HG03520 (cell line): Measurements from ENCODE around the gene SPINT3.

Experiments
- ATAC-seq: cut with Tn5 transposase; IDR thresholded peaks from one replicate; pipeline ENCODE4 v1.9.1; 2021; ENCODE audit warnings: mild to moderate bottlenecking, moderate library complexity; ENCODE audit not compliant: unreplicated experiment

The SPINT3 gene

GRCh38 chr20:45463709-45464108 lies 51.7 kb downstream of the SPINT3 start:
- ATAC-seq, result no peak

- ATAC-seq, result no peak
These were observed 52.5 kb downstream of the SPINT3 start for GRCh38 chr20:45462711-45463509.
